Memory B cell (primary cell): Measurements from ENCODE around the gene TBATA.

Source experiments
- ATAC-seq: fragments of 150-1000 bp; cut with Tn5 transposase; 2 replicates; pipeline ENCODE4 v1.10.0; 2021; ENCODE audit warnings: low read depth, mild to moderate bottlenecking, moderate library complexity
- DNase-seq, 2 donors: peaks; one replicate each; pipeline ENCODE4 v3.0.0; 2022; ENCODE audit warnings: low spot score in 2 of 2
- H3K27ac Mint-ChIP-seq: one replicate; pipeline ENCODE4 v1.8.0; 2022; ENCODE audit warnings: mild to moderate bottlenecking, moderate library complexity, mixed read lengths
- H3K27me3 Mint-ChIP-seq: one replicate; pipeline ENCODE4 v1.8.0; 2022; ENCODE audit warnings: mixed read lengths
- H3K36me3 Mint-ChIP-seq: one replicate; pipeline ENCODE4 v1.8.0; 2022; ENCODE audit warnings: mild to moderate bottlenecking, mixed read lengths
- H3K4me1 Mint-ChIP-seq: one replicate; pipeline ENCODE4 v1.8.0; 2022; ENCODE audit warnings: mixed read lengths
- H3K4me3 Mint-ChIP-seq: one replicate; pipeline ENCODE4 v1.8.0; 2022; ENCODE audit warnings: mild to moderate bottlenecking, moderate library complexity, mixed read lengths
- H3K9me3 Mint-ChIP-seq: one replicate; pipeline ENCODE4 v1.8.0; 2022; ENCODE audit warnings: mixed read lengths

The TBATA gene

DNA sequence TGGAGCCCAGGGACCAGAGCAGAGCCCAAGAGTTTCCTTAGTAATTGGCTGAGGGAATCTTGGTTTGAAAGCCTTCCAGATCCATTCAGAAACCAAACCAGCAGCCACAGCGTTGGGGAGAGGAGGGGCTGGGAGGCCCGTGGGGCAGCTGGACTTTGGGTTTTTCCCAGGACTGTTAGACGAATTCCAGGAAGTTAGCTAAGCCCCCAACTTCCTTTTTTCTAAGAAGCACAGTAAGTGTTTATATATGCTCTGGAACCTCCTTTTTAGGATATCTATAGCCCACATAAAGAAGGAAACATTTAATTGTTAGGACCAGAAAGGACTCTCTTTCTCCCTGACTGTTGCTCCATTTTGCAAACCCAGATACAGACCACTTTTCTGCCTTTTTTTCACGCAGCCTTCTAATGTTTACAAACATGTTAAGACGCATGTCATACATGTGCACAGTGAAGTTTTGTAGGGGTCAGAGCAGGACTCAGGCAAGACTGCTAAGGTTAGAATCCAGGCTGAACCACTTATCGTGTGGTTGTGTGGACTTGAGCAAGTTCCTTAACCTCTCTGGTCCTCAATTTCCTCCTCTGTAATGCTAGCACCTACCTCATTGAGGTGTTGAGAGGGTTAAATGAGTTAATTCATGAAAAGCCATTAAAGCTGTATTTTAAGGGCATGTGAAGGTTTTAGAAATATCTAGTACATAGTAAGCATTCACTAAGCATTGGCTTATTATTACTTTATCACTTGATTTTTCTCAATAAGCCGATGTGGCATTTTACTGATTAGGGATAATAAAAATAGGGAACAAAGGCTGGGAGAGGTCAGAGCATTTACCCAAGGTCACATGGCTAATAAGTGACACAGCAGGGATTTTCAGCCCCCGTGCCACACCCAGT lies 42.4 kb downstream of the TBATA start:
- ATAC-seq (no peak), DNase-seq (no peak)
- H3K4me3 Mint-ChIP-seq: no peak overlapping the region
- no peaks in the 10 kb centered on the region for H3K36me3 Mint-ChIP-seq
- H3K9me3 Mint-ChIP-seq: no peaks in the 10 kb centered on the region
- no peaks in the 10 kb centered on the region for H3K4me1 Mint-ChIP-seq
- no peak overlapping the region for H3K27ac Mint-ChIP-seq
- H3K27me3 Mint-ChIP-seq: peaks cover 4% of the 10 kb centered on the region

DNA sequence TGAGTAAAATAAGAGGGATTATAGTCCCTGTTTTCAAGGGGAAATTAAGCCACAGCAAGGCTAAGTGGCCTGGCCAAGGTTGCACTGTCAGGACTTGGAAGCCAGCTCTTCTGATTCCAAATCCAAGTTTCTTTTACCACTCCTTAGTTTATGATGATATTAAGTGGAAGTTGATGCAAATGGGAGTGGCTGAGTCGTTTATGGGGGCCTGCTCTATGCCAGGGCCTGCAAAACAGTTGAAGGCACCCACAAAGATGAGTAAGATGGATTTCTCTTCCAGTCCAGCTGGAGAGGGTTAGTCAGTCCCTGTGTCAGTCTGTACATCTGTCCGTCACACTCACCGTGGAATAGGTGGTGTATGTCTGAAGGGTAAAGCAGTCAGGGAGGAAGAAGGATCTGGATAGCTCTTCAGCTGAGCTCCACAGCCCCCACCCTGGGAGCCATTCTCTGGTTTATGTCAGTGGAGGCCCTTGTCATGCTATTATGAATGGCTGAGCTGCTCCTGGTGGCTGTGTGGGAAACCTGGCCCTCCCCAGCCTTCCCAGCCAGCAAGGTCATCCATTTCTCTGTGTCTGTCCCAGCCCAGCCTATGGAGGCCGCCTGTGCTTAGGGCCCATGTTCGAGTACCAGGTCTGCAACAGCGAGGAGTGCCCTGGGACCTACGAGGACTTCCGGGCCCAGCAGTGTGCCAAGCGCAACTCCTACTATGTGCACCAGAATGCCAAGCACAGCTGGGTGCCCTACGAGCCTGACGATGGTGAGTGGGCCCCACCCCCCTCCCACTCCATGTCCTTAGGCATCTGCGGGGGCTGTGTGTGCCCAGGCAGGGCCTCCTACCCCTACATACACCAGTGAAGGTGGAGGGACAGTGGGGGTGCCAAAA lies 44.5 kb downstream of the TBATA start:
- Mint-ChIP-seq H3K4me1 (no peaks in the 10 kb centered on the region), H3K27ac (no peak overlapping the region), H3K27me3 (peaks cover 4% of the 10 kb centered on the region), H3K9me3 (no peaks in the 10 kb centered on the region), H3K36me3 (no peaks in the 10 kb centered on the region), H3K4me3 (no peak overlapping the region)
- ATAC-seq (no peak), DNase-seq (no peak)

DNA sequence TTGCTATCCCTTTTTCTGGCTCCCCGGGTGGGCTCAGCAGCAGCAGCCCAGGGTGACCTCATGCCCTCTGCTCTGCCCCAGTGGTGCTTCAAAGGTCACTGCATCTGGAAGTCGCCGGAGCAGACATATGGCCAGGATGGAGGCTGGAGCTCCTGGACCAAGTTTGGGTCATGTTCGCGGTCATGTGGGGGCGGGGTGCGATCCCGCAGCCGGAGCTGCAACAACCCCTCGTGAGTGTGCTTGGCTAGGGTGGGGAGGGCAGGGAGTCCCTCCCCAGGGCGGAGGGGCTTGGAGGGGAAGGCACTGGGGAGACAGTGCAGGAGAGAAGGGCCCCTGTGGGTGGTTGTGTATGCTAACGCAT lies 46.4 kb downstream of the TBATA start:
- no peak for DNase-seq
- no peaks in the 10 kb centered on the region for H3K9me3 Mint-ChIP-seq
- no peak overlapping the region for H3K4me3 Mint-ChIP-seq
- H3K27ac Mint-ChIP-seq: no peak overlapping the region
- no peak for ATAC-seq
- no peaks in the 10 kb centered on the region for H3K36me3 Mint-ChIP-seq
- peaks cover 4% of the 10 kb centered on the region for H3K27me3 Mint-ChIP-seq
- no peaks in the 10 kb centered on the region for H3K4me1 Mint-ChIP-seq

DNA sequence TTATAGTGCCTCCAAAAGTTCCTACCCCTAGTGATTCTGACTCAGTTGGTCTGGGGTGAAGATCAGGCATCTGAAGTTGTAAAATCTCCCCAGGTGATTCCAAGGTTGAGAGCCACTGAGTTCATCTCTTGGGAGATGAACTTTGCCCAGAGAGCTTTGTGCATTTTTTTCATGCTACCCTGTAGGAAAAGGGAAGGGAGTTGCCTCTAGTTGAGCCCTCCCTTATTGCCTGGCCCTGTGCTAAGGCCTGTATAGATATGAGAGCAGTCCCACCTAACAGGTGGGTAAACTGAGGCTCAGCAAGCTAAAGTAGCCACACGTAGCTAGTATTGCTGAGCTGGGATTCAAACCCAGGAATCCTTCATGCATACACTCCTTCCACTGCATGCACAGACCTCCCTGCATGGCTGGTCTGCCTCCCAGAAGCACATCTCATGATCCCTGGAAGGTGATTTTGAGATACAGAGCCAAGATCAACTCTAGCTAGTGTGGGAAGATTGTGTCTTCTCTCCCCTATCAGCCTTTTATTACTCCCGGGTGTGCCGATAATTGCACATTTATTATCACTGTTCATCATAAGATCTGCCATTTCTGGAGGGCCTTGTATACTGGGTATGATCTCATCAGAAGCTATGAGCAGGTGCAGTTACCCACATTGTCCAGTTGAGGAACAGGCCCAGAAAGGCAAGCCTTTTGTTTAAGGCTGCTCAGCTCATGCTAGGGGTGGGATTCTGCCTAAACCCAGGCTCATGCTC lies 47.0 kb downstream of the TBATA start:
- Mint-ChIP-seq H3K4me1 (no peaks in the 10 kb centered on the region), H3K36me3 (no peaks in the 10 kb centered on the region), H3K27me3 (peaks cover 4% of the 10 kb centered on the region), H3K27ac (no peak overlapping the region), H3K9me3 (no peaks in the 10 kb centered on the region), H3K4me3 (no peak overlapping the region)
- ATAC-seq: no peak
- no peak for DNase-seq

DNA sequence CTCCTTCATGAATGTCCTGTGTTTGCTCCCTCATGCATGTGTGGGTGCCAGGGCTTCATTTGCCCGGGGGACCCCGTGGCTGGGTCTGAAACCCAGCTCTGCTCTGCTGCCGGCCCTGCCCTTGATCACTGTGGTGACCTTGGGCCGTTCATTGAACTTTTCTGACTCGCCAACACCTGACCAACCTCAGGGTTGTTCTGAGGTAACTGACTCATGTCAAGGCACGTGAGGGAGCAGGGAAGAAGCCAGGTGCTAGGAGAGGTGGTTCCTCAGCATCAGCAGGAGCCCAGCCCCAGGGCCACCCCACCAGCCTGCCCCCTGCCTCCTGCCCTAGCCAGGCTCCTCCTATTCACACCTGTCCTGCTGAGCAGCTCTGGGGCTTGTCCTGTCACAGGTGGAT lies 47.9 kb downstream of the TBATA start:
- Mint-ChIP-seq H3K4me1 (no peaks in the 10 kb centered on the region), H3K4me3 (no peak overlapping the region), H3K9me3 (no peaks in the 10 kb centered on the region), H3K27me3 (peaks cover 4% of the 10 kb centered on the region), H3K36me3 (no peaks in the 10 kb centered on the region), H3K27ac (no peak overlapping the region)
- DNase-seq (no peak), ATAC-seq (no peak)

DNA sequence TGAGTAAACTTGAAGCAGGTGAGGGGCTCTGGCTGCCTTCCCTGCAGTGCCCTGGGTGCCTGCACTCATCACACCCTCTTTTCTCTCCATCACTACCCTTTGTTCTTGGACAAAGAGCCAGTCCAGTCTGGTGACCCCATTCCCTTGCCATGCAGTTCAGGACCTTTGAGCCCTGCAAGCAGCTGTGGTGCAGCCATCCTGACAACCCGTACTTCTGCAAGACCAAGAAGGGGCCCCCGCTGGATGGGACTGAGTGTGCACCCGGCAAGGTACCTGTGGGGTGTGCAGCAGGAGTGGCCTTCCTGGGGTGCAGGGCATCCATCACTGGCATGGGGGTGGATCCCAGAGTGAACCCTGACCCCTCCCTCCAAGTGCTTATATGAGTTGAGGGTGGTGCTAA lies 48.7 kb downstream of the TBATA start:
- H3K4me1 Mint-ChIP-seq: no peaks in the 10 kb centered on the region
- no peak for ATAC-seq
- no peaks in the 10 kb centered on the region for H3K9me3 Mint-ChIP-seq

DNA sequence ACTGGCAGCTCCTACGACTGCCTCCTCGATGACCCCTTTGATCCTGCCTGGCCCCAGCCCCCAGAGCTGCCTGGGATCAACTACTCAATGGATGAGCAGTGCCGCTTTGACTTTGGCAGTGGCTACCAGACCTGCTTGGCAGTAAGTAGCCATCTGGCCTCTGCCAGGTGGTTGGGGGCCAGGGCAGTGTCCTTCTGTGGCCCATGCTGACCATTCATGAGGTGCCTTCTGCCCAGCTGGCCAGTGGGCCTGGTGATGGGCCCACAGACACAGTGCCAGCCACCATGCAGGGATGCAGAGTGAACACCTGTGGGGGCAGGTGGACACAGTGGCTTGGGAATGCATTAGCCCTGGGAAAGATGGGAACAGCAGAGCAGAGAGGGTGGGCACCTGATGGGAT lies 50.0 kb downstream of the TBATA start:
- H3K9me3 Mint-ChIP-seq: no peaks in the 10 kb centered on the region
- H3K36me3 Mint-ChIP-seq: no peaks in the 10 kb centered on the region
- H3K4me1 Mint-ChIP-seq: no peaks in the 10 kb centered on the region
- H3K27me3 Mint-ChIP-seq: peaks cover 4% of the 10 kb centered on the region
- DNase-seq (no peak), ATAC-seq (no peak)
- H3K4me3 Mint-ChIP-seq: no peak overlapping the region
- H3K27ac Mint-ChIP-seq: no peak overlapping the region

More for the DNA sequence above, 48.7 kb downstream of the TBATA start:
- DNase-seq: no peak
- Mint-ChIP-seq H3K27ac (no peak overlapping the region), H3K36me3 (no peaks in the 10 kb centered on the region), H3K4me3 (no peak overlapping the region), H3K27me3 (peaks cover 4% of the 10 kb centered on the region)

DNA sequence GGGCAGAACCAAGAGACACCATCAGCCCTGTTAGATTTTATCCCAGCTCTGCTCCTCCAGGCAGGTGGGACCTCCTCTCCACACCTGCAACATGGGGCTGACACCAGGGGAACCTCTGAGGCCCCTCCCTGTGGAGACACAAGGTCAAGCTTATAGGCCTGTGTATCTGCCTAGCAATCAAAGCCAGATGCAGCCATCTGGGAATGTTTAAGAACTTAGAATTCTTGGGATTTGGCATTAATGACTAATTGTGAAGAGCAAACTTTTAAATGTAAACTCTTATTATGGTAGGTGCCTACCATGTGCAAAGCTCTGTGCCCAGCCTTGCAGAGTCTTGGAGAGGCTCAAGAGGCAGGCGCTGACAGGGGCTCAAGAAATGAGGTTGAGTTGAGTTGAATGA lies 52.1 kb downstream of the TBATA start:
- DNase-seq (no peak), ATAC-seq (no peak)
- Mint-ChIP-seq H3K9me3 (no peaks in the 10 kb centered on the region), H3K4me3 (no peak overlapping the region), H3K36me3 (no peaks in the 10 kb centered on the region), H3K4me1 (no peaks in the 10 kb centered on the region), H3K27ac (no peak overlapping the region), H3K27me3 (no peaks in the 10 kb centered on the region)

DNA sequence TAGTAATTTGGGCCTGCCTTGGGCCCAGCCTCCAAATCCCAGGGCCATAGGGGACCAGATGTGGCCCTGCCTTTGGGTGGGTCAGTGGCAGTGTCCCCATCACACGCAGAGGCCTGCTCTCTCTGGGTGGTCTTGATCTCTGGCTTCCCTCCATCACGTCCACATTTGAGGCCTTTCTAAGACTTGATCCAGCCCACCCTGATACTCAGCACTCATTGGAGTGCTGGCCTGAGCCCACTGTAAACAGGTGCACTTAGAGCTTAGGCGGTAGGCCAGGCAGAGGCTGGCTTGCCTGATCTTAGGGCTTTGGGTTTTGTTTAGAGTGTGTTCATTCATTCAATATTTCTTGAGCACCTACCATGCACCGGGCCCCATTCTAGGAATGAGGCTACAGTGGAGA lies 52.6 kb downstream of the TBATA start:
- Mint-ChIP-seq H3K27me3 (no peaks in the 10 kb centered on the region), H3K4me1 (no peaks in the 10 kb centered on the region), H3K9me3 (no peaks in the 10 kb centered on the region), H3K36me3 (no peaks in the 10 kb centered on the region), H3K27ac (no peak overlapping the region), H3K4me3 (no peak overlapping the region)
- no peak for DNase-seq
- ATAC-seq: no peak

DNA sequence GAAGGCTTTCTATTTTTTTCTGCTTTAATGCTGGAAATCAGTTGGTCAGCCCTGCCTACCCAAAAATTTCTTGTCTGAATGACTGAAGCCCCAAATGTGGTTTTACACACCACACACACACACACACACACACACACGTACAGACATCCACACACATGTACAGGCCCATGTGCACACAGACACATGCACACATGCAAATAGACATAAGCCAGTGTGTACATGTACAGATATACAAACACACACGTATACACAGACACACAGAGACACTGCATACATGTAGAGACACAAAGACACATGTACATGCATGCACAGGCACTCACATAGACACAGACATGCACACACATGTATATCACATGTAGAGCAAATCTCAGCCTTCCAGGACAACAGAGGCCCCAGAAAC lies 54.2 kb downstream of the TBATA start:
- Mint-ChIP-seq H3K27ac (no peak overlapping the region), H3K4me1 (no peaks in the 10 kb centered on the region), H3K9me3 (no peaks in the 10 kb centered on the region), H3K36me3 (no peaks in the 10 kb centered on the region), H3K4me3 (no peak overlapping the region), H3K27me3 (peaks cover 4% of the 10 kb centered on the region)
- ATAC-seq (no peak), DNase-seq (no peak)

DNA sequence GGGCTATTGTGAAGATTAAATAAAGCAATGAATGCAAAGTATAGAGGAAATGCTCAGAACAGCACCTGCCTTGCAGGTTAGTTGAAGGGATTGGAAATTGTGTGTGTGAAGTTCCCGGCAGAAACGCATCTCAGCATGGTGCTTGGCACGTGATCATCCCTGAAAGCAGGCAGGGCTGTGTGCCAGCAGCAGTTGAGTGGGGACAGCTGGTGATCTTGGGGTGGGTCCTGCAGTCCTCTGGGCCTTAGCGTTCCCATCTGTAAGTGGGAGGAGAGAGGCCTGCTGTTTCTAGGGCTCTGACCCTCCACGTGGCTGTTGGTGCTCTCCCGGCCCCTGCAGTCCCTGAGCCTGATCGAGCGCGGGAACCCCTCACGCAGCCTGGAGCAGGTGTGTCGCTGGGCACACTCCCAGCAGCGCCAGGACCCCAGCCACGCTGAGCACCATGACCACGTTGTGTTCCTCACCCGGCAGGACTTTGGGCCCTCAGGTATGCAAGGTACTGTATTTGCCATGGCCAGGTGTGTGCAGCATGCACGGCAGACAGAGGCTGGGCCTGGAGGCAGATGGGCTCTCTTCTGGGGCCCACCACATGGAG lies 55.3 kb downstream of the TBATA start:
- H3K4me1 Mint-ChIP-seq: no peaks in the 10 kb centered on the region
- no peaks in the 10 kb centered on the region for H3K9me3 Mint-ChIP-seq
- peaks cover 1% of the 10 kb centered on the region for H3K36me3 Mint-ChIP-seq
- H3K27me3 Mint-ChIP-seq: peaks cover 7% of the 10 kb centered on the region
- no peak for ATAC-seq
- DNase-seq: no peak
- H3K27ac Mint-ChIP-seq: no peak overlapping the region
- no peak overlapping the region for H3K4me3 Mint-ChIP-seq

DNA sequence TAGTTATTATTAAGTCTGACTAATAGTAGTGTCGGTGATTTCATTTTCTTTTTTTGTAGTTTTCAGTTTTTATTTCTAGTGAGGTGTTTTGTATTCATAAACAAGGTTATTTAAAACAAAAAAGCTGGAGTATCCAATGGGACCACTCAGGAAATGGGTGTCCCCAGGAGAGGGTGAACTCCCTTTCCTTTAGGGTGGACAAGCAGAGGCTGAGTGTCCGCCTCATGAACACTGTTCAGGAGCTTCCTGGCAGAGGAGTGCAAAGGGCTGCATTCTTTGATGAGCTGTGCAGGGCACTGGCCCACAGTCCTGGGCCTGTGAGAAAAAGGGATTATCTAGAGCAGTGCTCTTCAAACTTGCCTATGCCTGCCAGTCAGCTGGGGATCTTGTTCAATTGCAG lies 56.8 kb downstream of the TBATA start:
- Mint-ChIP-seq H3K4me1 (no peaks in the 10 kb centered on the region), H3K27ac (no peak overlapping the region), H3K27me3 (peaks cover 8% of the 10 kb centered on the region), H3K9me3 (no peaks in the 10 kb centered on the region), H3K36me3 (peaks cover 1% of the 10 kb centered on the region), H3K4me3 (no peak overlapping the region)
- DNase-seq (no peak), ATAC-seq (no peak)

DNA sequence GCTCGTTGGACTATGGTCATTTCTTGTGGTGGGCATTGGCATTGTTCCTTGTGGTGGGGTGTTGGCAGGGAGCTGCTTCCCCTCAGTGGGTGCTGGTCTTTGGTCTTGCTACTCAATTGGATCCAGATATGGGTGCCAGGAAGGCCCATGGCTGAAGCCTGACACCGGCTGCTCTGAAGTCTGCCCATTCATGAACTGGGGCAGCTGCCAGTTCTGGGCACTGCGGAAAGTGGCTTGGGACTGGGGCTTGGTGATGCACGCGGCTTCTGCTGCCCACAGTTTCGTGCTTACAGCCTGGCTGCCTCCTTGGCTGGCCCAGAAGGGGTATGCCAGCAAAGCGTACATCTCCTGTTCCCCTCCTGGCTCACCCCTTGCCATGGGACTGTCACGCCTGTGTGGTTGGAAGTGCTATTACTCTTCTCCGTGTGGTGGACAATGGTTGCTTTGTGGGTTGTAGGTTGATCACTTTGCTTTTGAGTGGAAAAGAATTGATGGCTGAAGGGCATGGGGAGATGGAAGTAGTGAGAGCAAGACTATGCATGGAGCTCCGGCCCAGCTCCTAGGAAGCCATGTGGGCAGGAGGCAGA lies 58.2 kb downstream of the TBATA start:
- Mint-ChIP-seq H3K27me3 (peaks cover 8% of the 10 kb centered on the region), H3K27ac (no peak overlapping the region), H3K9me3 (no peaks in the 10 kb centered on the region), H3K4me1 (no peaks in the 10 kb centered on the region), H3K4me3 (no peak overlapping the region), H3K36me3 (peaks cover 1% of the 10 kb centered on the region)
- DNase-seq: no peak
- no peak for ATAC-seq
